ENCODE measurements around the gene OR8D2. TPM values are rescaled to one million over a fixed set of nuclear protein-coding genes. Genes with fewer than 3 reads are reported as not detected.

Gene OR8D2
- total and polyA plus RNA-seq, 10 of the 15 experiments (the other 5 are each of a cell fraction or from before 2014, with no cell fraction given), result not detected

DNA sequence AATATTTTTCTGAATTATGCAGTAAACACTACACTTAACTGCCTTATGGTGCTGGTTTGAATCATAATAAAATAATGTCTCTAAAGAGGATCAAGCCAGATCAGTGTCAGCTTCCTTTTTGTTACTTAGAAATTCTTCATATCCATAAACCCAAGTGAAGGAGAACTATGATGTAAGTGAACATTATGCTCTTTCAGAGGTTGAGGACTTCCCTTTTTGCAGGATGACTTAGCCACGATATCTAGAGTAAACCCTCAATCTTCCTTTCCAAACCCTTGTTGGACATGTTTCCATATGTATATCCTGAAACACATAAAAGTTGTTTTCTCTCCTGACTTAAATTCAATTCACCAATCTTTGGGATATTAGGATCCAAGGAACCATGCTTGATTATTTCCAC, 25.3 kb downstream of the OR8D2 start:
- POLR2A ChIA-PET, result no interaction called here
- ATAC-seq (no peak), DNase-seq (ENCODE audit: low read depth, low spot score) (no peak), FAIRE-seq (no peak)
- Histone ChIP-seq H2AFZ (ENCODE audit: control insufficient read depth, low read depth, low read length) (no peak overlapping the region), H3K4me2 (ENCODE audit: control insufficient read depth, insufficient read depth) (no peak overlapping the region), H3K9me3 (replicated peaks; ENCODE audit: control insufficient read depth, insufficient read depth, low read length) (no peaks in the 10 kb centered on the region), H3K4me1 (ENCODE audit: control insufficient read depth, insufficient read depth, low read length) (no peaks in the 10 kb centered on the region), H3K36me3 (ENCODE audit: control insufficient read depth in 2 of 2, insufficient read depth in 2 of 2, low read length in 1 of 2) (no peaks in the 10 kb centered on the region), H3K27me3 (replicated peaks in 1 of 2; ENCODE audit: control insufficient read depth in 2 of 2, insufficient read depth in 2 of 2, low read length in 1 of 2) (no peaks in the 10 kb centered on the region), H4K20me1 (ENCODE audit: control insufficient read depth, insufficient read depth) (no peaks in the 10 kb centered on the region), H3K79me2 (ENCODE audit: control insufficient read depth, insufficient read depth, low read length) (no peaks in the 10 kb centered on the region), H3K27ac (ENCODE audit: control insufficient read depth, insufficient read depth) (no peak overlapping the region), H3K4me3 (no peak overlapping the region), H3K9ac (ENCODE audit: control insufficient read depth, insufficient read depth, low read length) (no peak overlapping the region)
- intact Hi-C loops (cut with micrococcal nuclease; ENCODE audit: unreplicated experiment) (no loop called here), in situ Hi-C loops (cut with MboI) (no loop called here)
- SMC1A ChIA-PET (ENCODE audit: uncharacterized antibody, unreplicated experiment), result no interaction called here
- BruUV-seq (replicated peaks), result no TSS peak
- TF ChIP-seq TARDBP (IDR thresholded peaks at IDR 0.05; ENCODE audit: borderline replicate concordance), result no peak
- no peak for TF ChIP-seq POLR2AphosphoS5 (IDR thresholded peaks at IDR 0.05; ENCODE audit: low read length)
- no peak for TF ChIP-seq NFYA (IDR thresholded peaks at IDR 0.05; ENCODE audit: borderline replicate concordance, low read depth, low read length)
- TF ChIP-seq MYC (IDR thresholded peaks at IDR 0.05; ENCODE audit: insufficient read depth, insufficient read length, insufficient replicate concordance, low read length, severe bottlenecking), result no peak
- no peak for TF ChIP-seq E4F1 (IDR thresholded peaks at IDR 0.05; ENCODE audit: borderline replicate concordance, partially characterized antibody)
- no peak for TF ChIP-seq HCFC1 (IDR thresholded peaks at IDR 0.05; ENCODE audit: low read length)
- TF ChIP-seq EED (IDR thresholded peaks at IDR 0.05; ENCODE audit: low read depth), result no peak
- TF ChIP-seq, protein P1, sequence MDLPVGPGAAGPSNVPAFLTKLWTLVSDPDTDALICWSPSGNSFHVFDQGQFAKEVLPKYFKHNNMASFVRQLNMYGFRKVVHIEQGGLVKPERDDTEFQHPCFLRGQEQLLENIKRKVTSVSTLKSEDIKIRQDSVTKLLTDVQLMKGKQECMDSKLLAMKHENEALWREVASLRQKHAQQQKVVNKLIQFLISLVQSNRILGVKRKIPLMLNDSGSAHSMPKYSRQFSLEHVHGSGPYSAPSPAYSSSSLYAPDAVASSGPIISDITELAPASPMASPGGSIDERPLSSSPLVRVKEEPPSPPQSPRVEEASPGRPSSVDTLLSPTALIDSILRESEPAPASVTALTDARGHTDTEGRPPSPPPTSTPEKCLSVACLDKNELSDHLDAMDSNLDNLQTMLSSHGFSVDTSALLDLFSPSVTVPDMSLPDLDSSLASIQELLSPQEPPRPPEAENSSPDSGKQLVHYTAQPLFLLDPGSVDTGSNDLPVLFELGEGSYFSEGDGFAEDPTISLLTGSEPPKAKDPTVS (IDR thresholded peaks at IDR 0.05; ENCODE audit: low read depth, low read length), result no peak
- no peak for TF ChIP-seq CUX1 (IDR thresholded peaks at IDR 0.05; ENCODE audit: insufficient replicate concordance, low read depth, low read length)
- TF ChIP-seq RAD51 (IDR thresholded peaks at IDR 0.05), result no peak
- CTCF ChIA-PET, result no interaction called here
- RAD21 ChIA-PET (ENCODE audit: unreplicated experiment), result no interaction called here
- WGBS (ENCODE audit: insufficient coverage, insufficient replicate concordance, low lambda C conversion rate, missing lambda C conversion rate), result 7% methylated on average over 1 of the region's 1 CpG

Data from GM12878 (cell line).